ENCODE data around the gene TAOK1. TPM values are rescaled to one million over a fixed set of nuclear protein-coding genes. Genes with fewer than 3 reads are reported as not detected.

TAOK1 gene
- polyA plus RNA-seq, 1 experiment = 34.2 TPM

- ChIA-PET CTCF (interaction anchor here (0.6 to 3.2 kb wide), 3 partner anchors 22 to 145 kb away, joined by 3 to 19 read pairs (median 4); no protein-coding TSS in a partner anchor), POLR2A (interaction anchor here (0.5 to 1.4 kb wide), 4 partner anchors 10 to 334 kb away, joined by 3 to 6 read pairs (median 4); no protein-coding TSS in a partner anchor)
- no peaks in the 10 kb centered on the region for H3K27me3 ChIP-seq (ENCODE audit: control insufficient read depth, insufficient read depth, low read length)
- DNase-seq (ENCODE audit: low read depth, low spot score) = no peak
- H3K4me3 ChIP-seq (ENCODE audit: low read depth, low read length) = no peak overlapping the region
- H3K9me3 ChIP-seq (ENCODE audit: control insufficient read depth, insufficient read depth, low read length) = no peaks in the 10 kb centered on the region
- H3K27ac ChIP-seq (ENCODE audit: low read depth, low read length) = no peak overlapping the region
- TF ChIP-seq, protein P1, sequence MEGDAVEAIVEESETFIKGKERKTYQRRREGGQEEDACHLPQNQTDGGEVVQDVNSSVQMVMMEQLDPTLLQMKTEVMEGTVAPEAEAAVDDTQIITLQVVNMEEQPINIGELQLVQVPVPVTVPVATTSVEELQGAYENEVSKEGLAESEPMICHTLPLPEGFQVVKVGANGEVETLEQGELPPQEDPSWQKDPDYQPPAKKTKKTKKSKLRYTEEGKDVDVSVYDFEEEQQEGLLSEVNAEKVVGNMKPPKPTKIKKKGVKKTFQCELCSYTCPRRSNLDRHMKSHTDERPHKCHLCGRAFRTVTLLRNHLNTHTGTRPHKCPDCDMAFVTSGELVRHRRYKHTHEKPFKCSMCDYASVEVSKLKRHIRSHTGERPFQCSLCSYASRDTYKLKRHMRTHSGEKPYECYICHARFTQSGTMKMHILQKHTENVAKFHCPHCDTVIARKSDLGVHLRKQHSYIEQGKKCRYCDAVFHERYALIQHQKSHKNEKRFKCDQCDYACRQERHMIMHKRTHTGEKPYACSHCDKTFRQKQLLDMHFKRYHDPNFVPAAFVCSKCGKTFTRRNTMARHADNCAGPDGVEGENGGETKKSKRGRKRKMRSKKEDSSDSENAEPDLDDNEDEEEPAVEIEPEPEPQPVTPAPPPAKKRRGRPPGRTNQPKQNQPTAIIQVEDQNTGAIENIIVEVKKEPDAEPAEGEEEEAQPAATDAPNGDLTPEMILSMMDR (IDR thresholded peaks at IDR 0.05; ENCODE audit: low read depth, low read length) = no peak
These were observed 124.6 kb downstream of the TAOK1 start for GRCh38 chr17:29514792-29515191.

DNA sequence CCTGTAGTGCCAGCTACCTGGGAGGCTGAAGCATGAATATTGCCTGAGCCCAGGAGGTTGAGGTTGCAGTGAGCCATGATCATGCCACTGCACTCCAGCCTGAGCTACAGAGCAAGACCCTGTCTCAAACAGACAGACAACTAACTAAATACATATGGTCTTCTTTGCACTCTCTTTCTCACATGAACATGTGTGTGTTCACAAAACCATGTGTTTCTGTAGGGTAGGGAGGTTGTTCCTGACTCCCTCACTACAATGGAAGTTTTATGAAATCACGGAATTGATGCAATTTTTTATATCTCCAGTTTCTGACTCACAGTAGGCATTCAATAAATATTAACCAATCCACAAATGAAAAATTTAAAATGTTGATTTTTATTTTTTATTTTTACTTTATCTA lies 128.2 kb downstream of the TAOK1 start:
- TF ChIP-seq, protein P1 (IDR thresholded peaks at IDR 0.05; ENCODE audit: low read depth, low read length) = no peak
- no peak for DNase-seq (ENCODE audit: low read depth, low spot score)
- H3K4me3 ChIP-seq (ENCODE audit: low read depth, low read length) = no peak overlapping the region
- H3K9me3 ChIP-seq (ENCODE audit: control insufficient read depth, insufficient read depth, low read length) = no peaks in the 10 kb centered on the region
- no peak overlapping the region for H3K27ac ChIP-seq (ENCODE audit: low read depth, low read length)
- no peaks in the 10 kb centered on the region for H3K27me3 ChIP-seq (ENCODE audit: control insufficient read depth, insufficient read depth, low read length)
- ChIA-PET CTCF (interaction anchor here (0.9 to 1.6 kb wide), 2 partner anchors 18 to 149 kb away, joined by 4 read pairs; no protein-coding TSS in a partner anchor), POLR2A (interaction anchor here (0.6 kb wide), 1 partner anchor 11 kb away, joined by 5 read pairs; no protein-coding TSS in a partner anchor)

GRCh38 chr17:29524692-29525091 lies 134.5 kb downstream of the TAOK1 start:
- Histone ChIP-seq H3K27ac (ENCODE audit: low read depth, low read length) (no peak overlapping the region), H3K4me3 (ENCODE audit: low read depth, low read length) (no peak overlapping the region), H3K27me3 (ENCODE audit: control insufficient read depth, insufficient read depth, low read length) (no peaks in the 10 kb centered on the region), H3K9me3 (ENCODE audit: control insufficient read depth, insufficient read depth, low read length) (no peaks in the 10 kb centered on the region)
- POLR2A ChIA-PET = no interaction called here
- no peak for DNase-seq (ENCODE audit: low read depth, low spot score)
- TF ChIP-seq, protein P1 (IDR thresholded peaks at IDR 0.05; ENCODE audit: low read depth, low read length) = no peak
- CTCF ChIA-PET = interaction anchor here (1.7 to 3.1 kb wide), 2 partner anchors 12 to 155 kb away, joined by 15 to 33 read pairs; no protein-coding TSS in a partner anchor

- ChIA-PET POLR2A (no interaction called here), CTCF (interaction anchor here (1.3 kb wide), 1 partner anchor 156 kb away, joined by 6 read pairs; no protein-coding TSS in a partner anchor)
- no peak for DNase-seq (ENCODE audit: low read depth, low spot score)
- Histone ChIP-seq H3K27ac (ENCODE audit: low read depth, low read length) (no peak overlapping the region), H3K9me3 (ENCODE audit: control insufficient read depth, insufficient read depth, low read length) (no peaks in the 10 kb centered on the region), H3K4me3 (ENCODE audit: low read depth, low read length) (no peak overlapping the region), H3K27me3 (ENCODE audit: control insufficient read depth, insufficient read depth, low read length) (no peaks in the 10 kb centered on the region)
- TF ChIP-seq, protein P1 (IDR thresholded peaks at IDR 0.05; ENCODE audit: low read depth, low read length) = no peak
These were observed 136.2 kb downstream of the TAOK1 start for GRCh38 chr17:29526322-29526721.

DNA sequence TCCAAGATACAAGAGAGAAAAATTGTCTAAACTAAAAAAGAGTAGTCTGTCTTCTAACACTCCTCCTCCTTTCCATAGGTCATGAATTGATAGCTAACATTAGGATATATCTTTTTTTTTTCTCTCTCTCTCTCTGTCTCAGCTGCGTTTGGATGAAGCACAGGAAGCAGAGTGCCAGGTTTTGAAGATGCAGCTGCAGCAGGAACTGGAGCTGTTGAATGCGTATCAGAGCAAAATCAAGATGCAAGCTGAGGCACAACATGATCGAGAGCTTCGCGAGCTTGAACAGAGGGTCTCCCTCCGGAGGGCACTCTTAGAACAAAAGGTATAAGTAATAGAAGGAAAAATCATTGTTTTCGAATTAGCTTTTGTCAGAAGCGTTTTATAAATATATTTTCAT lies 143.8 kb downstream of the TAOK1 start:
- ChIA-PET CTCF (interaction anchor here (0.7 to 5.6 kb wide), 2 partner anchors 159 to 164 kb away, joined by 3 to 73 read pairs; no protein-coding TSS in a partner anchor), POLR2A (no interaction called here)
- TF ChIP-seq, protein P1 (IDR thresholded peaks at IDR 0.05; ENCODE audit: low read depth, low read length) = no peak
- Histone ChIP-seq H3K4me3 (ENCODE audit: low read depth, low read length) (no peak overlapping the region), H3K27me3 (ENCODE audit: control insufficient read depth, insufficient read depth, low read length) (no peaks in the 10 kb centered on the region), H3K27ac (ENCODE audit: low read depth, low read length) (no peak overlapping the region), H3K9me3 (ENCODE audit: control insufficient read depth, insufficient read depth, low read length) (no peaks in the 10 kb centered on the region)
- no peak for DNase-seq (ENCODE audit: low read depth, low spot score)

Measured in AG04450 (cell line).